KOPT-K1 (cell line): ENCODE measurements around the gene ATP5MC2.
"Not testable (repeated sequence)": the region's sequence is repeated elsewhere in the genome, so short reads cannot be mapped to it uniquely, and the experiment has no call there.

Source experiments
- H3K27ac ChIP-seq: fragments of 200-600 bp; sonication (generic); 2 replicates; pipeline ENCODE4 v1.5.1; 2016; ENCODE audit warnings: antibody characterized with exemption, mild to moderate bottlenecking, low read depth, low read length; ENCODE audit not compliant: poor library complexity, severe bottlenecking
- H3K36me3 ChIP-seq: fragments of 200-600 bp; sonication (generic); 2 replicates; pipeline ENCODE4 v1.5.1; 2017; ENCODE audit warnings: antibody characterized with exemption, mild to moderate bottlenecking, low read length, moderate library complexity; ENCODE audit not compliant: insufficient read depth
- H3K9me3 ChIP-seq: fragments of 200-600 bp; sonication (generic); 2 replicates; pipeline ENCODE4 v1.5.1; 2017; ENCODE audit warnings: antibody characterized with exemption, low read length, mild to moderate bottlenecking; ENCODE audit not compliant: insufficient read depth, poor library complexity, severe bottlenecking

The ATP5MC2 gene

DNA sequence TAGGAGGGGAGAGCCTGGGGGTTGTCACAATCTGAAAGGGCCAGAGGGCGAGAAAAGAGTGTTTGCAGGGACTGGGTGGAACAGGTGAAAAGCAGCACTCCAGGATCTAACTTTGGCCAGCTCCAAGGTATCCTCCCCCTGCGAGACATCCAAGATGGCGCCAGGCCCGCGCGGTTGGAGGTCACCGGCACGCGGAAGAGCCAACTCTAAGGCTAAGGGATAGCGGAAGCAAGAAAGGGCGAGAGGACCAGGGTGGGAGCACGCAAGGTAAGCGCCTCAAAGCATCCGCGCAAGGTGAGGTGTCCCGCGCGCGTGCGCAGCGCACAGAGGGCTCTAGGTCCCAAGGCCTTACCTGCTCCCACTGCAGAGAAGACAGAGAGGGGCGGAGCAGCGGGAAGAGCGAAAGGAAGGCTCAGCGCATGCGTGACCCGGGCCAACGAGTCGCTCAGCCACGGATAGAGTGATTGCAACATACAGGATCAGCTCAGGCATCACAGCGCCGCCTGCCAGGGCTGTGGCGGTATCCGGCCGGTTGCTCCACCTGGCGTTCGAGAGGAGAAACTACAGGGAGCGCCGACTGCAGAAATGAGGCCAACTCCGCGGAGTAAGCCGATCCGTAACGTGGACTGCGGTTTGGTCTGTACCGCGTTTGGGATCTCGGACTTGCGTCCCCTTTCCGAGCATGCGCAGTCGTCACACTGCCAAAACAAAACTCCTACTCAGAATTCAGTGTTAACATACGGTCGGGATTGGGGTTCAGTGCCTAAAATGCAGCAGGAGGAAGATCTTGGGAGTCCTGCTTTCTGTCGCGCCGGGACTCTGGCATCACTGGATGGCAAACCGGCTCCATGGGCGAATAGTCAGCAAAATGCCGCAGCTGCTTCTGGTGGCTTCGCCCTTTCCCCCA lies at the start of gene ATP5MC2:
ATP5MC2 (minus strand) TSS at position 383 of the 907 bp plus-strand sequence. CDS start 3,469 bp downstream, outside the sequence.
- Histone ChIP-seq H3K9me3 (no peaks in the 10 kb centered on the region), H3K27ac (peak within 1 kb of the TSS; percentile 86), H3K36me3 (peaks cover 35% of the 10 kb centered on the region)

DNA sequence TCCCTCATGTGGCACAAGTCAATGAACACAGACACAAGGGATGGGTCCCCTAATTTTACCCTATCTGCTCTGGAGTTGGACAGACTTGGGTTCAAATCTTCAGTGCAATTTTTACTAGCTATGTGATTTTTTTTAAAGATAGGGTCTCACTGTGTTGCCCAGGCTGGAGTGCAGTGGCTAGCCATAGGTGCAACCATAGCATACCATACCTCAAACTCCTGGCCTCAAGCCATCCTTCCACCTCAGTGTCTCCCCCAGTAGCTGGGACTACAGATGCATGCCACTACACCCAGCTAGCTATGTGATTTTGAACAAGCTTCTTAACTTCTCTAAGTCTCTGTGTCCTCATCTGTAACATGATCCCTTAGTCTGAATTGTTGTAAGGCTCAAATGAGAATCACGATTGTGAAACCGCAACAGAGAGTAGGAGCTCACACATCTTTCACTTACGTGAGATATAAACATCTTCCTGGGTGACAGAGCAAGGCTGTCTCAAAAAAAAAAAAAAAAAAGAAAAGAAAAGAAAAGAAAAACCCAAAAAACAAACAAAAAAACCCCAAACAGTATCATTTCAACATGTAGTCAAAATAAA lies 46.7 kb upstream of the ATP5MC2 start:
- Histone ChIP-seq H3K9me3 (no peaks in the 10 kb centered on the region), H3K36me3 (no peaks in the 10 kb centered on the region), H3K27ac (no peak overlapping the region)

DNA sequence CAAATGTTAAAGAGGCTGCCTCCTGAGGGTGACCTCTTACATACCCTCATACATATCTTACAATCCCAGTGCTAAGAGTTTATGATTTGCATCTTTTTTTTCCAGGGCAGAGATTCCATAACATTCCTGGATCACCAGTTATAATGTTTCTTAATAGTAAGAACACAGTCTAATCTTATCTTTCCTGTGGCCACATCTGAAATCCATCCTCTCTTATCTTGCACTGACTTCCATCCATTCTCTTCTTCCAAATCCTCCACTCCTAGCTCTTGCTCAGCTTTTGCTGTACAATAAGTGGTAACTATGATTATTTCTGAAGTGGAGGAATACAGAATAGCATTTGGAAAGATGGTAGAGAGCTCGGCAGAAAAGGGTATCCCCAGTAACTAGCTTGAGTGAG lies 45.1 kb upstream of the ATP5MC2 start:
- Histone ChIP-seq H3K9me3 (no peaks in the 10 kb centered on the region), H3K36me3 (no peaks in the 10 kb centered on the region)

GRCh38 chr12:53719649-53720048 lies 43.8 kb upstream of the ATP5MC2 start:
- Histone ChIP-seq H3K9me3 (no peaks in the 10 kb centered on the region), H3K36me3 (no peaks in the 10 kb centered on the region), H3K27ac (no peak overlapping the region)

More for the DNA sequence above, 45.1 kb upstream of the ATP5MC2 start:
- H3K27ac ChIP-seq = no peak overlapping the region

DNA sequence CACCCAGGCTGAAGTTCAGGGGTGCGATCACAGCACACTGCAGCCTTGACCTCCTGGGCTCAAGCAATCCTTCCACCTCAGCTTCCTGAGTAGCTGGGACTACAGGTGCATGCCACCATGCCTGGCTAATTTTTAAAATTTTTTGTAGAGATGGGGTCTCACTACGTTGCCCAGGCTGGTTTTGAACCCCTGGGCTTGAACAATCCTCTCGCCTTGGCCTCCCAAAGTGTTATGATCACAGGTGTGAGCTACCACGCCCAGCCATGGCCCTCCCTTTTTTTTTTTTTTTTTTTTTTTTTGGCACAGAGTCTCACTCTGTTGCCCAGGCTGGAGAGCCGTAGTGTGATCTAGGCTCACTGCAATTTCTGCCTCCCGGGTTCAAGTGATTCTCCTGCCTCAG lies 42.7 kb upstream of the ATP5MC2 start:
- H3K9me3 ChIP-seq, H3K27ac ChIP-seq, H3K36me3 ChIP-seq: not testable (repeated sequence)

GRCh38 chr12:53717319-53717718 lies 41.4 kb upstream of the ATP5MC2 start:
- Histone ChIP-seq H3K27ac (no peak overlapping the region), H3K9me3 (no peaks in the 10 kb centered on the region), H3K36me3 (no peaks in the 10 kb centered on the region)

GRCh38 chr12:53714004-53714403 lies 38.1 kb upstream of the ATP5MC2 start:
- Histone ChIP-seq H3K27ac (no peak overlapping the region), H3K36me3 (no peaks in the 10 kb centered on the region), H3K9me3 (no peaks in the 10 kb centered on the region)

DNA sequence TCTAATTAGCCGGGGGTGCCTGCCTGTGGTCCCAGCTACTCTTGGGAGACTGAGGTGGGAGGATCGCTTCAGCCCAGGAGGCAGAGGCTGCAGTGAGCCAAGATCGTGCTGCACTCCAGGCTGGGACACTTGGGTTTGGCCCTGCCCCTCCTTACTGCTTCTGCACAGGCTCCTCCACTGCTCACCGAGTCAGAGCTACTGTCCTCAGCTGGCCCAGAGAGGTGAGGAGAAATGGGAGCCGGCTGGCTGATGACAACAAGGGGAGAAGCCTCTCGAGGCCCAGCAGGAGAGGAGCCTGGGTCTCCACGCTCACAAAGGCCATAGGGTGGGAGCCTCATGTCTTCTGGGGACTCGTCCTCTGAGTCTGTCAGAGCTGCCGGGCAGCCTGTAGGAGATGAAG lies 37.6 kb upstream of the ATP5MC2 start:
- Histone ChIP-seq H3K36me3 (no peaks in the 10 kb centered on the region), H3K27ac (no peak overlapping the region), H3K9me3 (no peaks in the 10 kb centered on the region)

DNA sequence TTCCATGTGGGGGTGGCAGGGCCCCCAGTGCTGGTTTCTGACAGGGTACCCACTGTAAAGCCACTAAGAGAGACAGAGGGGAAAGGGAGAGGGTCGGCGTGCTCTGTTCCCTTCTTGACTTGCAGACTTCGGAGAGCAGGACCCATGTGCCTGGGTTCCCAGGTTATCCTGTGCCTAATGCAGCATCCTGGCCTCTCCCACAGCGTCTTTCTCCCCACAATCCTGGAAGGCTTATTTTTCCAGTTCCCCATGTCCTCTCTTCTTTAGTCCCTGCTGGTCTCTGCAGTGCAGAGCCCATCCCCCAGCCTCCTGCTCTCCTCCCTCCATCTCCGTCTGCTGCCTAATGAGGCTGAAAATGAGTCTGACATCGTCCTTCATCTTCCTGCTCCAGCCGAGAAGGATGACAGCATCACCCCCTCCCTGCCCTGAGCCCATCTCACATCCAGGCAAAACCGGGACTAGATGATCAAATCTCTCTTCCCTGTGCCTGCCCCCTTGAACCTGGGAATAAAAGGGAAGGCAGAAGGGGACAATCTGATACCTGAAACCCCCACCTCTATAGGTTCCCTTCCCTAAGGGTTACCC lies 36.3 kb upstream of the ATP5MC2 start:
- H3K9me3 ChIP-seq = no peaks in the 10 kb centered on the region
- H3K27ac ChIP-seq = no peak overlapping the region
- no peaks in the 10 kb centered on the region for H3K36me3 ChIP-seq

DNA sequence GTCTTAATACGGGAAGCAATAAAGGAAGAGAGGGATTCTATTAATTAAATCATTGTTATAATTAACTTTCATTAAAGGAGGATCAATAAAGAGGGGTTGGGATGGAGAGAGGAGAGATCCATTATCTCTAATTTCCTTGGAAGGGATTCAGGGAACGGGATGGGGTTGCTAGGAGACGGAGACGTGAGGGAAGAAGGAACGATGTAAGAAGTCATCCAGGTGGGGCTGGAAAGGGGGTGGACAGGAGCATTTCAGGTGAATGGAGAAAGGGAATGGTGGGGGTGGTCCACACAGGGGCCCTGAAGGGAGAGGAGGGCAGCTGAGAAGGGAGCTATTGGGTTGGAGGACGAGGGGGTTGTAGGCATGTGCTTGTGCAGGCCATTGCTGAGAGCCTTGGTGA lies 34.2 kb upstream of the ATP5MC2 start:
- Histone ChIP-seq H3K27ac (no peak overlapping the region), H3K9me3 (no peaks in the 10 kb centered on the region)

GRCh38 chr12:53709671-53710070 lies 33.8 kb upstream of the ATP5MC2 start:
- Histone ChIP-seq H3K9me3 (no peaks in the 10 kb centered on the region), H3K36me3 (no peaks in the 10 kb centered on the region), H3K27ac (no peak overlapping the region)

More for the DNA sequence above, 34.2 kb upstream of the ATP5MC2 start:
- no peaks in the 10 kb centered on the region for H3K36me3 ChIP-seq

DNA sequence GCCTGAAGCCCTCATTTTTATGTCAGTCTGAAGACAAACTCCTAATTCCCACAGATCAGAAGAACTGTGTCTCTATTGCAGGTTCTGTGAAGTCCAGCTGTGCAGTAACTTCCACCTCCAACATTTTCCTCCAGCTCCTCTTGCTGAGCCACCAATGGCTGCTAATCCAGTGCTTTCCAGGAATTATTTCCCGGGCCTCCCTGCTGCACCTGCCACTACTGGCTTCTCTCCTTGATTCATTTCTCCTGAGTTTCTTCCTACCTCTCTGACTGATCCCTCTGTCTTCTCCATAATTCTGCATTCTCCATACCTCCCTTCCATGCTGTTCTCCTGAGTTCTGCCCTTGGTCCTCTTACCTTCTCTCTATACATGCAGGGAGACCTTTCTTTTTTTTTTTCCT lies 30.2 kb upstream of the ATP5MC2 start:
- no peaks in the 10 kb centered on the region for H3K36me3 ChIP-seq
- no peaks in the 10 kb centered on the region for H3K9me3 ChIP-seq
- no peak overlapping the region for H3K27ac ChIP-seq

DNA sequence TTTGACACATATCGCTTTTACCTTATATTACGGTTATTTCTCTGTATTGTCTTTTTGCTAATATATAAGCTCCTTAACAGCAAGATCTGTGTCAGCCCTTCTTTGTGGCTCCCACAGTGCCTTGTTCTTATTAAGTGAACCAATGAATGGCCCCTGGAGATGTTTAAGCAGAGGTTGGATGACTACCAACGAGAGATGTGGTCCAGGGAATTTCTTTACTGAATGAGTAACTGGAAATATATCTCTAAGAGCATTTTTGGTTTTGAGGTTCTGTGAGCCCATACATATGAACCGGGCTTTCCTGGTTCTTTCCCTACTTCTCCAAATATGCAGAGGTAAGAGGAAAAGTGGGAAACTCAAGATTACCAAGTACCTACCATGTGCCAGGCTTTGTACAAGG lies 27.9 kb upstream of the ATP5MC2 start:
- no peaks in the 10 kb centered on the region for H3K36me3 ChIP-seq
- H3K27ac ChIP-seq = no peak overlapping the region
- H3K9me3 ChIP-seq = no peaks in the 10 kb centered on the region

DNA sequence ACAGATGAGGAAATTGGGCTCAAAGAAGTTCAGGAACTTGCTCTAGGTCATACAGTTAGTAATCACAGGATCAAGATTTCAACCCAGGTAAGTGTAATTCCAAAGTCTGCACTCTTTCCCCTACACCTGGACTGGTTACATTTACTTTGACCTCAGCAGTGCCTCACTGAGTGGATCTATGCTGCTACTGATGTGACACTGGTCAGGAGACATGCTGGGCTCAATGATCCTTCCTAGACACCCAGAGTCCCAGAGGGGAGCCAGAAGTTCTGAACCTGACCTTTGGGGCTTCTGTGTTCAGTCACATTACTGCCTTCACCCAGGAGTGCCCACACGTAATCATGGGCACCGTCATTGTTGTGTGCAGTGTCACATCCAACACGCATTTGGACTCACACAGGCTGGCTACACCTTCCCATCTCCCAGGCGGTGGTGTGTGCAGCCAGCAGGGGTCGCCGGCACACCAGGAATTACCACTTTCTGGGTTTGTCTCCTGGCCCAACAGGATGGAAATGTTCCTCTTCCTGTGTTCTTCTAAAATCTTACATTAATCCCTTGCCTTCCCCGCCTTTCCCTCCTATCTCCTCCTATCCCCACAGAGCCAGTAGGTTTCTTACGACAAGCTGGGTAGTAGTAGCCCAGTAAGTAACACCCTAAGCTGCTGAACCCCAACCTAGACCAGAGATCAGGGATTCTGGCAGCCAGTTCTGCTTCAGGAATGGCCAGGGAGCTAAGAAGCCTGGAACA lies 25.8 kb upstream of the ATP5MC2 start:
- H3K27ac ChIP-seq = no peak overlapping the region
- no peaks in the 10 kb centered on the region for H3K9me3 ChIP-seq

DNA sequence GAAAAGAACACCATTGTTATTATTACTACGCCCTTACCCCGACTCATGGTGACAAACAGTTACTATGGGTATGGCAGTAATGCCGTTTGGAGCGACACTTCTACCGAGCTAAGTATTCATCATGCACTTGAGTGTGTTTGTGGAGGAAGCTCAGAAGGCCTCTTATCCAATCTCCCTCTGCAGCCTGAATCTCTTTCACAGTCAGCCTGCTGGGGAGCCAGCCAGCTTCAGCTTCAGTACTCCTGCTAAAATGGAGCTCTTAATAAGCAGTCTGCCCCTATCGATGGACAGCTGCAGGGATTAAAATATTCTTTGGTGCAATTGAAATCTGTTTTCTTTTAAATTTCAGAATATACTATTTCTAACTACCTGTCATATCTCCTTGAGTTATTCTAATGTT lies 24.7 kb upstream of the ATP5MC2 start:
- H3K36me3 ChIP-seq = no peaks in the 10 kb centered on the region
- H3K27ac ChIP-seq = no peak overlapping the region
- H3K9me3 ChIP-seq = no peaks in the 10 kb centered on the region

More for the DNA sequence above, 25.8 kb upstream of the ATP5MC2 start:
- H3K36me3 ChIP-seq = no peaks in the 10 kb centered on the region
